Measurements from ENCODE around the gene LDLRAD4.

Gene LDLRAD4

GRCh38 chr18:13572721-13573120 is 354.2 kb downstream of the LDLRAD4 start:
- Histone ChIP-seq H3K4me1 (ENCODE audit: control insufficient read depth, insufficient read depth, low read depth, low read length) (no peaks in the 10 kb centered on the region), H4K91ac (ENCODE audit: low read length) (no peak overlapping the region), H3K14ac (ENCODE audit: low read length in 2 of 2) (peak overlapping the region in 1 of 2 experiments; percentile 35), H2AK5ac (ENCODE audit: low read length, severe bottlenecking) (no peak overlapping the region), H3K27me3 (ENCODE audit: control insufficient read depth in 1 of 2, insufficient read depth in 1 of 2, low read length in 2 of 2) (no peaks in the 10 kb centered on the region), H3K36me3 (ENCODE audit: control insufficient read depth in 1 of 2, insufficient read depth in 2 of 2, low read depth in 1 of 2, low read length in 2 of 2) (no peaks in the 10 kb centered on the region), H3K18ac (ENCODE audit: low read depth in 1 of 2, low read length in 2 of 2) (no peak overlapping the region), H2BK15ac (ENCODE audit: low read depth, poor library complexity, severe bottlenecking) (no peak overlapping the region), H2AFZ (ENCODE audit: low read depth, low read length) (no peak overlapping the region), H3K27ac (ENCODE audit: low read length, poor library complexity, severe bottlenecking) (no peak overlapping the region), H3K9ac (ENCODE audit: low read length) (no peak overlapping the region), H2BK5ac (ENCODE audit: low read depth, low read length, poor library complexity, severe bottlenecking) (no peak overlapping the region), H3K9me3 (ENCODE audit: control insufficient read depth, low read length) (no peaks in the 10 kb centered on the region), H2BK12ac (ENCODE audit: low read length in 2 of 2) (no peak overlapping the region), H3K4me3 (ENCODE audit: insufficient read depth in 1 of 2, low read depth in 1 of 2, low read length in 2 of 2) (no peak overlapping the region), H3K4ac (ENCODE audit: low read depth in 1 of 2, low read length in 2 of 2) (no peak overlapping the region), H3K23ac (ENCODE audit: low read length in 2 of 2) (no peak overlapping the region), H4K8ac (ENCODE audit: low read length) (no peak overlapping the region), H3K4me2 (ENCODE audit: low read length, poor library complexity, severe bottlenecking) (no peak overlapping the region), H2BK120ac (ENCODE audit: low read depth, low read length) (no peak overlapping the region), H3K79me1 (replicated peaks; ENCODE audit: low read length, poor library complexity, severe bottlenecking) (no peaks in the 10 kb centered on the region)
- WGBS, result 82% methylated on average over 7 of the region's 7 CpGs
- no peak for DNase-seq

GRCh38 chr18:13573750-13574149 is 355.2 kb downstream of the LDLRAD4 start:
- Histone ChIP-seq H2BK15ac (ENCODE audit: low read depth, poor library complexity, severe bottlenecking) (no peak overlapping the region), H3K14ac (ENCODE audit: low read length in 2 of 2) (no peak overlapping the region), H2BK5ac (ENCODE audit: low read depth, low read length, poor library complexity, severe bottlenecking) (no peak overlapping the region), H3K4me2 (ENCODE audit: low read length, poor library complexity, severe bottlenecking) (no peak overlapping the region), H3K23ac (ENCODE audit: low read length in 2 of 2) (no peak overlapping the region), H3K36me3 (ENCODE audit: control insufficient read depth in 1 of 2, insufficient read depth in 2 of 2, low read depth in 1 of 2, low read length in 2 of 2) (no peaks in the 10 kb centered on the region), H2BK12ac (ENCODE audit: low read length in 2 of 2) (no peak overlapping the region), H4K91ac (ENCODE audit: low read length) (no peak overlapping the region), H2AK5ac (ENCODE audit: low read length, severe bottlenecking) (no peak overlapping the region), H3K18ac (ENCODE audit: low read depth in 1 of 2, low read length in 2 of 2) (no peak overlapping the region), H2AFZ (ENCODE audit: low read depth, low read length) (no peak overlapping the region), H3K9ac (ENCODE audit: low read length) (no peak overlapping the region), H3K4me3 (ENCODE audit: insufficient read depth in 1 of 2, low read depth in 1 of 2, low read length in 2 of 2) (no peak overlapping the region), H3K79me1 (replicated peaks; ENCODE audit: low read length, poor library complexity, severe bottlenecking) (no peaks in the 10 kb centered on the region), H3K27me3 (ENCODE audit: control insufficient read depth in 1 of 2, insufficient read depth in 1 of 2, low read length in 2 of 2) (no peaks in the 10 kb centered on the region), H4K8ac (ENCODE audit: low read length) (no peak overlapping the region), H3K4me1 (ENCODE audit: control insufficient read depth, insufficient read depth, low read depth, low read length) (no peaks in the 10 kb centered on the region), H3K9me3 (ENCODE audit: control insufficient read depth, low read length) (no peaks in the 10 kb centered on the region), H2BK120ac (ENCODE audit: low read depth, low read length) (no peak overlapping the region), H3K4ac (ENCODE audit: low read depth in 1 of 2, low read length in 2 of 2) (no peak overlapping the region), H3K27ac (ENCODE audit: low read length, poor library complexity, severe bottlenecking) (no peak overlapping the region)
- DNase-seq, result no peak
- 91% methylated on average over 6 of the region's 7 CpGs for WGBS

- Histone ChIP-seq H3K23ac (ENCODE audit: low read length in 2 of 2) (no peak overlapping the region), H3K18ac (ENCODE audit: low read depth in 1 of 2, low read length in 2 of 2) (no peak overlapping the region), H2BK15ac (ENCODE audit: low read depth, poor library complexity, severe bottlenecking) (no peak overlapping the region), H2AFZ (ENCODE audit: low read depth, low read length) (no peak overlapping the region), H3K9me3 (ENCODE audit: control insufficient read depth, low read length) (no peaks in the 10 kb centered on the region), H2BK120ac (ENCODE audit: low read depth, low read length) (no peak overlapping the region), H3K4ac (ENCODE audit: low read depth in 1 of 2, low read length in 2 of 2) (no peak overlapping the region), H3K79me1 (replicated peaks; ENCODE audit: low read length, poor library complexity, severe bottlenecking) (no peaks in the 10 kb centered on the region), H3K36me3 (ENCODE audit: control insufficient read depth in 1 of 2, insufficient read depth in 2 of 2, low read depth in 1 of 2, low read length in 2 of 2) (no peaks in the 10 kb centered on the region), H2BK5ac (ENCODE audit: low read depth, low read length, poor library complexity, severe bottlenecking) (no peak overlapping the region), H2AK5ac (ENCODE audit: low read length, severe bottlenecking) (no peak overlapping the region), H3K4me1 (ENCODE audit: control insufficient read depth, insufficient read depth, low read depth, low read length) (no peaks in the 10 kb centered on the region), H4K91ac (ENCODE audit: low read length) (no peak overlapping the region), H3K14ac (ENCODE audit: low read length in 2 of 2) (no peak overlapping the region), H3K4me2 (ENCODE audit: low read length, poor library complexity, severe bottlenecking) (no peak overlapping the region), H3K27ac (ENCODE audit: low read length, poor library complexity, severe bottlenecking) (no peak overlapping the region), H3K27me3 (ENCODE audit: control insufficient read depth in 1 of 2, insufficient read depth in 1 of 2, low read length in 2 of 2) (no peaks in the 10 kb centered on the region), H3K9ac (ENCODE audit: low read length) (no peak overlapping the region), H3K4me3 (ENCODE audit: insufficient read depth in 1 of 2, low read depth in 1 of 2, low read length in 2 of 2) (no peak overlapping the region), H4K8ac (ENCODE audit: low read length) (no peak overlapping the region), H2BK12ac (ENCODE audit: low read length in 2 of 2) (no peak overlapping the region)
- WGBS, result 84% methylated on average over 10 of the region's 10 CpGs
- DNase-seq, result no peak
Measured at GRCh38 chr18:13574355-13574754, 355.8 kb downstream of the LDLRAD4 start.

GRCh38 chr18:13574761-13575160 is 356.2 kb downstream of the LDLRAD4 start:
- DNase-seq, result no peak
- H3K4me2 ChIP-seq (ENCODE audit: low read length, poor library complexity, severe bottlenecking), result no peak overlapping the region
- H3K27me3 ChIP-seq (ENCODE audit: control insufficient read depth in 1 of 2, insufficient read depth in 1 of 2, low read length in 2 of 2), result no peaks in the 10 kb centered on the region
- H3K4me3 ChIP-seq (ENCODE audit: insufficient read depth in 1 of 2, low read depth in 1 of 2, low read length in 2 of 2), result no peak overlapping the region
- no peak overlapping the region for H2BK12ac ChIP-seq (ENCODE audit: low read length in 2 of 2)
- no peak overlapping the region for H2AK5ac ChIP-seq (ENCODE audit: low read length, severe bottlenecking)
- H3K9me3 ChIP-seq (ENCODE audit: control insufficient read depth, low read length), result no peaks in the 10 kb centered on the region
- no peaks in the 10 kb centered on the region for H3K4me1 ChIP-seq (ENCODE audit: control insufficient read depth, insufficient read depth, low read depth, low read length)
- no peak overlapping the region for H3K4ac ChIP-seq (ENCODE audit: low read depth in 1 of 2, low read length in 2 of 2)
- H3K18ac ChIP-seq (ENCODE audit: low read depth in 1 of 2, low read length in 2 of 2), result no peak overlapping the region
- no peak overlapping the region for H2BK5ac ChIP-seq (ENCODE audit: low read depth, low read length, poor library complexity, severe bottlenecking)
- no peak overlapping the region for H3K14ac ChIP-seq (ENCODE audit: low read length in 2 of 2)
- H4K91ac ChIP-seq (ENCODE audit: low read length), result no peak overlapping the region
- no peaks in the 10 kb centered on the region for H3K36me3 ChIP-seq (ENCODE audit: control insufficient read depth in 1 of 2, insufficient read depth in 2 of 2, low read depth in 1 of 2, low read length in 2 of 2)
- H3K27ac ChIP-seq (ENCODE audit: low read length, poor library complexity, severe bottlenecking), result no peak overlapping the region
- H3K23ac ChIP-seq (ENCODE audit: low read length in 2 of 2), result no peak overlapping the region
- no peaks in the 10 kb centered on the region for H3K79me1 ChIP-seq (replicated peaks; ENCODE audit: low read length, poor library complexity, severe bottlenecking)
- no peak overlapping the region for H3K9ac ChIP-seq (ENCODE audit: low read length)
- no peak overlapping the region for H2BK120ac ChIP-seq (ENCODE audit: low read depth, low read length)
- no peak overlapping the region for H4K8ac ChIP-seq (ENCODE audit: low read length)
- no peak overlapping the region for H2AFZ ChIP-seq (ENCODE audit: low read depth, low read length)
- WGBS, result 20% methylated on average over 1 of the region's 1 CpG
- no peak overlapping the region for H2BK15ac ChIP-seq (ENCODE audit: low read depth, poor library complexity, severe bottlenecking)

Measured in mesenchymal stem cell (in vitro differentiated cells and primary cell).